GM19324 (cell line): Measurements from ENCODE around the gene POLR3K.

Experiments
- ATAC-seq: cut with Tn5 transposase; IDR thresholded peaks from one replicate; pipeline ENCODE4 v1.9.1; 2021; ENCODE audit warnings: mild to moderate bottlenecking, moderate library complexity; ENCODE audit not compliant: unreplicated experiment, low FRiP score

POLR3K gene

GRCh38 chr16:79151-80054 lies 26.0 kb upstream of the POLR3K start:
- ATAC-seq, result no peak

DNA sequence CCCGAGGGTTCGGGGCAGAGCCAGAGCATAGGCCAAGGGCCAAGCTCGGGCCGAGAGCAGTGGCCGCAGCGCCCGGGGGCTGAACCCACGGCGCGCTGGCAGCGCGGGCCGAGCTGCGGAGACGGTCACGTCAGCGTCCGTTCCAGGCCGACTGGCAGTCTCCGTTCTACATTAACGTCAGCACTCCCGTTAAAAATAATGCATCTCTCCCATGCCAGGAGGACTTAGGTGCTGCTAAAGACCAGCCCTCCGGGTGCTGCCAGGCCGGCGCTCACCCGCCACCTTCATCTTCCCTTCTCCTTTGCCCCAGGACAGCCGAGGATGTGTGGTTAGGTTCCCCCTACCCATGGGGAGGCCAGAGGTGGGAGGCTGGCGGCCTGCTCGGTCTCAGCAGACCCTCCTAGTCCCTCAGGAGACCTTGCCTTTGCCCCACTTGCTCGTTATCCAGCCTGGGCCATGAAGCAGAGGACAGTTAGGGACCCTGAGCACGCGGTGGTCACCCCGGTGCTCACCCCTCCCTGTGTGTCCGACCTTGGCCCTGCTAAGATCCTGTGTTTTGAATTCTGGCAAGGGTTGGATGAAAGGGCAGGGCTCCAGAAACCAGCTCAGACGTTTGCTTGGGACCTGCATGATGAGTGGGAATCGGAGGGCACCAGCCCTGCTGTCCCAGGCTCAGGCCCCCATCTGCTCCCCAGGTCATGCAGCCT lies 25.2 kb upstream of the POLR3K start:
- no peak for ATAC-seq

DNA sequence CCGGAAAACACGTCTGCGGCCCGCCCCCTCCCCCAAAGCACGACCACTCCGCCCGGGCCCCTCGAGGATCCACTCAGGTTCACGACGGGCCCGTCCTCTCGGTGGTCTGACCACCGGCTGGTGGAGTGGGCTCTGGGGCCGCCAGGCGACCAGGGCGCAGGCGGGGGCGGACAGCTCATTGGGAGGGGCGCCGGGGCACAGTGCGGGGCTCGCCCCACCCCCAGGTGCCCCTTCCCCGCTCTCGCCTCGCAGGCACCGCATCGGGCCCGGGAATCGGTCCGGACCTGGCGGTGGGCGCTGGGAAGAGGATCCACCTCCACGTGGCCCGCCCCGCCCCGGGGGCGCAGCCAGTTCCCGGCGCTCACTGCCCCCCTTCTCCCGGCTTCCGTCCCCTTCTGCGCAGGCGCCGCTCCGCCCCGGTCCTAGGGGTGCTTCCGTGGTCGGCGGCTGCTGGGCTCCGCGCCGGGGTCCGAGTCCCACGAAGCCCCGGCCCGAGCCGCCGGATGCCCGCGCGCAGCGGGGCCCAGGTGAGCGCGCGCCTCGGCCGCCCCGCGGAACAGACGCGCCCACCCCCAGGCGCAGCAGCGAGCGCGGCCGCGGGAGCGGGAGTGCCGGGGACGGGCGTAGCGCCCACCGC lies 24.5 kb upstream of the POLR3K start, which contains the start of gene MPG:
TSS of gene MPG (plus strand) at position 419 of the 637 bp plus-strand sequence. CDS start at position 504, 85 bp downstream.
- peak; percentile 73 for ATAC-seq

GRCh38 chr16:77273-77806 lies 23.9 kb upstream of the POLR3K start:
- ATAC-seq, result peak; percentile 33

GRCh38 chr16:76535-77272 lies 23.3 kb upstream of the POLR3K start:
- no peak for ATAC-seq

GRCh38 chr16:75580-76501 lies 22.4 kb upstream of the POLR3K start:
- no peak for ATAC-seq

DNA sequence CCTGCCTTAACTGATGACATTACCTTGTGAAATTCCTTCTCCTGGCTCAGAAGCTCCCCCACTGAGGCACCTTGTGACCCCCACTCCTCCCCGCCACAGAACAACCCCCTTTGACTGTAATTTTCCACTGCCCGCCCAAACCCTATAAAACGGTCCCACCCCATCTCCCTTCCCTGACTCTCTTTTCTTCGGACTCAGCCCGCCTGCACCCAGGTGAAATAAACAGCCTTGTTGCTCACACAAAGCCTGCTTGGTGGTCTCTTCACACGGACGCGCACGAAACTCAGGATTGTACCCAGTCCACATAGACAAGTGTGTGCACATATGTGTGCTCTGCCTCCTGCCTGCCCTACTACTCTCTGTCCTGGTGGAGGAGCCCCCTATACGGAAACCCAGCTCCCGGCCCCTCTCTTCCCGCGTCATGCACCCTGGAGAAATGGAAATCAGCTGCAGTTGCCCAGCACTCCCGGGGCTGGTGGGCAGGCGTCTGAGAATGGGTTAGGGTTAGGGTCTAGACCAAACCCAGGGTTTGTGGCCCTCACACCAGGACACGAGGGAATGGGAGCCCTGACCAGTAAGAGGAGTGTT lies 21.4 kb upstream of the POLR3K start:
- no peak for ATAC-seq

GRCh38 chr16:74051-74746 lies 20.8 kb upstream of the POLR3K start:
- no peak for ATAC-seq

DNA sequence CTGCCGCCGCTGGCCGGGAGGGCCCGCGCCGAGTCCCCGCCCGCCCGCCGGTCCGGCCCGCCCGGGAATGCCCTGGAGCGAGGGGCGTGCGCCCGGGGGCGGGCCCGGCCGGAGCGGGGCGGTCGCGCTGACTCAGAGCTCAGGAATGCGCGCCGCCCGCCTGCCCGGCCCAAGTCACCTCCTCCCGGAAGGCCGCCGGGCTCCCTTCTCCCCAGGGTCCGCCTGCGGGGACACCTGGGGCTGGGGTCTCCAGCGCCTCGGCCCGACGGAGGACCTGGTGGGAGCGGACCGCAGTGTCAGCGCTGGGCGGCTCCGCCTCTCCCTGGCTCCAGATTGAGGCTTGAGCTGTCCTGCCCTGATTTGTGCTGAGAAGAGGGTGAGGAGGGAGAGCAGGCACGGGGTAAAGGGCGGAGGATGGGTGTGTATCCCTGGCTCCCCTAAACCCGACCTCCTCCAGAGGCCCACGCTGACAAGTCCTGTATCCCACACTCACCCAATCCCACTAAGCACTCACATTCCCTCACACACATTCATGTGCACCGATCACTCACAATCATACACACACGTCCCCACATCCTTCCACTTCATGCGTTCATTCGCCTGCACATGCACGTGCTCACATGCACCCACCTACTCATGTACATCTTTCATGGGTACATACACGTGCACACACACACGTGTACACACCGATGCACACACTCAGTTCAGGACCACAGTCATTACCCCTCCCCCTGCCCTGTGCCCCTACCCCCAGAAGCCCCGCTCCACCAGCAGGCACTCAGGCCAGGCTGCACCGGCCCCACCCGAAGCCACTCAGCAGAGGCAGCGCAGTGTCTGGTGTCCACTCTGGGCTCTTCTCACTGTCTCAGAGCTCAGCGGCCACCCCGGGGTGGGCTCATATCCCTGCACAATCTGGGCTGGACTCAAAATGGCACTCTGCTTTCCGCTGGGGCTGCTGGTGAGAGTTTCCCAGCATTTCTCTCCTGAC lies 19.4 kb upstream of the POLR3K start, which contains the start of gene RHBDF1:
TSS of gene RHBDF1 (minus strand) at position 71 of the 988 bp plus-strand sequence. CDS start 7,616 bp downstream, outside the sequence.
- ATAC-seq, result no peak

DNA sequence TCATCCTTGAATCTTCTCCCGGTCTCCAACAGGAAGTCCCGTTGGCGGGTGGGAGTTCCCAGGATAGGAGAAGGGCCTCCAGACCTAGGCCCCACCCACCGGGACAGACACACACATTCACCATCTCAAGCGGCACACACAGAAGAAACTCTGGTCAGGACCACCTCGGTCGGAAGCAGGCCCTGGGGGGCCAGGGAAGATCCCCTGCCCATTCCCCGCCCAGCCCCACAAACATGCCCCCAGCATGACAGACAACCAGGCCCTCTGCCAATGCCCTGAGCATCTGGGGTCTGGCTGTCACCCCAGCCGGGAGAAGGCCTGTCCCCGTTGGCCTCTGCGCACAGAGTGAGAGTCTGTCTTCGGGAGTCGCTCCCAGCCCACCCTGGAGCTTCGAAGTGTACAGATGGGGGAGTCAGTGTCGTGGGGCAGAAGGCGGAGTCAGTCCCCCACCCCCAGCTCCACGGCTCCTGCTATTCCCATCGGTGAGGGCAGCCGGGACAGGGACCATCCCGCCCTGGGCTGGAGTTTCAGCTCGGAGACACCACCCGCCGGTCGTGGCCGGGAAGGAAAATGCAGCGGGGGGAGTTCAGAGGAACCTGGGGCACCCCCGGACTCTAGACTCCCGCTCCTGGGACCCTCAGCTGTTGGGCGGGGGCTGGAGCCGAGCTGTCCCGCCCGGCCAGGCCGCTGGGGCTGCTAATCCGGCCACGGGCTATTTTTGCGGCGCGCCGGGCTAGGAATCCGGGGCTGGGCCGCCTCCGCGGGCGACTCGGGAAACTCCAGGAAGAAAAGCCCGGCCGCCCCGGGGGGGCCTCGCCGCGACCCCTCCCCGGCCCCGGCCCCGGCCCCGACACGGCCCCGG lies 18.4 kb upstream of the POLR3K start:
- no peak for ATAC-seq

GRCh38 chr16:71210-71539 lies 17.8 kb upstream of the POLR3K start:
- no peak for ATAC-seq

DNA sequence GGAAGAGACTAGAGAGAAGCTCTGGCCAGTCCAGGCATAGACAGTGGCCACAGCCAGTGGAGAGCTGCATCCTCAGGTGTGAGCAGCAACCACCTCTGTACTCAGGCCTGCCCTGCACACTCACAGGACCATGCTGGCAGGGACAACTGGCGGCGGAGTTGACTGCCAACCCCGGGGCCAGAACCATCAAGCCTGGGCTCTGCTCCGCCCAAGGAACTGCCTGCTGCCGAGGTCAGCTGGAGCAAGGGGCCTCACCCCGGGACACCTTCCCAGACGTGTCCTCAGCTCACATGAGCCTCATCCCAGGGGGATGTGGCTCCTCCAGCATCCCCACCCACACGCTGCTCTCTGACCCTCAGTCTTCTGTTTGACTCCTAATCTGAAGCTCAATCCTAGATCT lies 15.8 kb upstream of the POLR3K start:
- no peak for ATAC-seq

- no peak for ATAC-seq
These were observed 14.7 kb upstream of the POLR3K start for GRCh38 chr16:67884-68789.

DNA sequence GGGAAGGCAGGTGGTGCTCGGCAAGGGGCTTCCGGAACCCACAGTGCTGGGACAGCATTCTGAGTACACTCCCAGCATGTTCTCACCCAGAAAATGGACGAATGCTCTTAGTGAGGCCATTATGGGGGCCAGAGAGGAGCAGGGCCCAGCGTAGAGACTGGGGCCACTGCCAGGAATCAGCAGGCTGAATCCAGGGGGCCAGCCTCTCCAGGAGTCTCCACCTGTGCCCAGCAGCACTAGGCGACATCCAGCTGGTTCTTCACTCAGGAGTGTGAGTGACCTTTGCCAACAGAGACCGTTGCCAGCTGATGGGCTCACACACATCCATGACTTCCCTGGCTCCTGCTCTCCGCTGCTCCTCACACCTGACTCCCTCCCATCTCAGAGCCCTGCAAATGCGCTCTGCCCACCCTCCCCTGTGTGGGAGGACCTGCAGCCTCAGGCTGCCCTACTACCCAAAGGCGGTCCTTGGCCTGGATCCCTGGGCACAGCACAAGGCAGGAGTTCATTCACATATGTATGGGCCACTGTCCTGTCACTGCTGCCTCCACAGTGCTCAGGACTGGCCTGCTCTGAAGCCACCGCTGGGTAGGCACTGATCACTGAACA lies 13.9 kb upstream of the POLR3K start:
- ATAC-seq, result no peak
